ENCODE measurements around the gene COL6A2. TPM values are rescaled to one million over a fixed set of nuclear protein-coding genes. Genes with fewer than 3 reads are reported as not detected.

COL6A2 gene
- polyA plus RNA-seq, 1 of the 3 experiments (the other 2 are of a cell fraction): 108 TPM

DNA sequence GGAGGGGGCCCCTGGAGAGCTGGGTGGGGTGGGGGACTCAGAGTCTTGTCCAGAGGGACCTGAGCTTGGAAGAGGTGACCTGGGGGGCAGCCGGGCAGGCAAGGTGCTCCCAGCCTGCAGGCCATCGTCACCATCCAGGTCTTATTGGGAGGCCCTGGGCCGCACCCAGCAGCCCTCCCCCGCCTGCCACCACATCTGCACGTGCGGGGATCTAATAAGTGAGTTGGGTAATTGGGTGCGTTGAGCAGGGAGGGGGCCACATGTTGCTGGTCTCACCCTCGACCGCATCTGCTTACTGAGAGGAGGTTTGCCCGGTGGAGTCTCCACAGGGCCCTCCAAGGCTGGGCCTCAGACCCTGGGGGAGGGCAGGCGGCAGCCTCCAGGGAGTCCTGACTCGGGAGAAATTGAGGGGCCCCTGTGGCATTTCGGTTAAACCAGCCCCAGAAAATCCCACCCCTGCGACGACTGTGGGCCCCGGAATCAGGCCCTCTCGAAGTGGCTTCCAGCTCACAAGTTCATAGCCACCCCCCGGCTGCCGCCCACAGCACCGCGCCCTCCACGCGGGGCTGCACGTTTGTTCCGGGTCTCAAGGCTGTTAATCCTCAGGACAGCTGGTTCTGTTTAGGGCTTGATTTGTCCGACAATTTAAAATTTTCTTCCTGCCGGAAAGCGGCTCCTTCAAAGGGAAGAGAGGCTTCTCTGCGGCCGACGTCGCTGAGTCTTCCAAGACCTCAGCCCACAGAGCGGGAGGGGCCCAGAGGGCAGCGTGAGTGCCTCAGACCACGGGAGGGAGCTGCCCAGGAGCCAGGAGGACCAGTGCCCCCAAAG is 14.7 kb upstream of the COL6A2 start:
- Histone ChIP-seq H3K4me1 (ENCODE audit: control insufficient read depth in 1 of 2, insufficient read depth in 2 of 2, low read depth in 1 of 2, low read length in 1 of 2) (peaks cover 17 to 38% of the 10 kb centered on the region in 2 experiments; a peak in 3 of 4 replicates), H3K27me3 (ENCODE audit: insufficient read depth) (no peaks in the 10 kb centered on the region), H3F3A (replicated peaks; ENCODE audit: insufficient read depth) (no peaks in the 10 kb centered on the region), H3K9me3 (no peaks in the 10 kb centered on the region), H3K9ac (no peak overlapping the region), H4K20me1 (ENCODE audit: insufficient read depth) (no peaks in the 10 kb centered on the region), H3K9me2 (no peaks in the 10 kb centered on the region), H3K4me2 (no peak overlapping the region), H2AFZ (ENCODE audit: low read depth) (no peak overlapping the region), H3K4me3 (ENCODE audit: low read depth in 2 of 2, low read length in 1 of 2) (no peak overlapping the region), H3K79me2 (ENCODE audit: insufficient read depth) (no peaks in the 10 kb centered on the region), H3K36me3 (replicated peaks in 1 of 2; ENCODE audit: control insufficient read depth in 1 of 2, insufficient read depth in 2 of 2, low read length in 1 of 2) (no peaks in the 10 kb centered on the region), H3K27ac (ENCODE audit: low read depth in 2 of 2, low read length in 1 of 2) (no peak overlapping the region)
- CTCF ChIA-PET: interaction anchor here (1.6 kb wide), 1 partner anchor 9 kb away, joined by 4 read pairs; no protein-coding TSS in a partner anchor
- 96% methylated on average over 14 of the region's 35 CpGs for WGBS (ENCODE audit: low lambda C conversion rate)
- POLR2A ChIA-PET: no interaction called here
- DNase-seq: no peak
- no peak for TF ChIP-seq RFX5 (IDR thresholded peaks at IDR 0.05; ENCODE audit: low read length)
- no peak for TF ChIP-seq FOXM1 (IDR thresholded peaks at IDR 0.05; ENCODE audit: low read depth)
- TF ChIP-seq, protein P1, sequence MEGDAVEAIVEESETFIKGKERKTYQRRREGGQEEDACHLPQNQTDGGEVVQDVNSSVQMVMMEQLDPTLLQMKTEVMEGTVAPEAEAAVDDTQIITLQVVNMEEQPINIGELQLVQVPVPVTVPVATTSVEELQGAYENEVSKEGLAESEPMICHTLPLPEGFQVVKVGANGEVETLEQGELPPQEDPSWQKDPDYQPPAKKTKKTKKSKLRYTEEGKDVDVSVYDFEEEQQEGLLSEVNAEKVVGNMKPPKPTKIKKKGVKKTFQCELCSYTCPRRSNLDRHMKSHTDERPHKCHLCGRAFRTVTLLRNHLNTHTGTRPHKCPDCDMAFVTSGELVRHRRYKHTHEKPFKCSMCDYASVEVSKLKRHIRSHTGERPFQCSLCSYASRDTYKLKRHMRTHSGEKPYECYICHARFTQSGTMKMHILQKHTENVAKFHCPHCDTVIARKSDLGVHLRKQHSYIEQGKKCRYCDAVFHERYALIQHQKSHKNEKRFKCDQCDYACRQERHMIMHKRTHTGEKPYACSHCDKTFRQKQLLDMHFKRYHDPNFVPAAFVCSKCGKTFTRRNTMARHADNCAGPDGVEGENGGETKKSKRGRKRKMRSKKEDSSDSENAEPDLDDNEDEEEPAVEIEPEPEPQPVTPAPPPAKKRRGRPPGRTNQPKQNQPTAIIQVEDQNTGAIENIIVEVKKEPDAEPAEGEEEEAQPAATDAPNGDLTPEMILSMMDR (IDR thresholded peaks at IDR 0.05): no peak
- TF ChIP-seq RCOR1 (IDR thresholded peaks at IDR 0.05; ENCODE audit: low read length): no peak
- no peak for TF ChIP-seq EZH2phosphoT487 (IDR thresholded peaks at IDR 0.05; ENCODE audit: borderline replicate concordance, low read depth)
- TF ChIP-seq USF1 (IDR thresholded peaks at IDR 0.05; ENCODE audit: borderline replicate concordance, low read depth): no peak
- no peak for TF ChIP-seq RAD21 (IDR thresholded peaks at IDR 0.05; ENCODE audit: low read length)
- TF ChIP-seq MAX (IDR thresholded peaks at IDR 0.05; ENCODE audit: low read depth): no peak
- TF ChIP-seq MEF2A (IDR thresholded peaks at IDR 0.05; ENCODE audit: borderline replicate concordance, low read depth): no peak
- no peak for TF ChIP-seq FOSL2 (IDR thresholded peaks at IDR 0.05; ENCODE audit: borderline replicate concordance, low read depth)

DNA sequence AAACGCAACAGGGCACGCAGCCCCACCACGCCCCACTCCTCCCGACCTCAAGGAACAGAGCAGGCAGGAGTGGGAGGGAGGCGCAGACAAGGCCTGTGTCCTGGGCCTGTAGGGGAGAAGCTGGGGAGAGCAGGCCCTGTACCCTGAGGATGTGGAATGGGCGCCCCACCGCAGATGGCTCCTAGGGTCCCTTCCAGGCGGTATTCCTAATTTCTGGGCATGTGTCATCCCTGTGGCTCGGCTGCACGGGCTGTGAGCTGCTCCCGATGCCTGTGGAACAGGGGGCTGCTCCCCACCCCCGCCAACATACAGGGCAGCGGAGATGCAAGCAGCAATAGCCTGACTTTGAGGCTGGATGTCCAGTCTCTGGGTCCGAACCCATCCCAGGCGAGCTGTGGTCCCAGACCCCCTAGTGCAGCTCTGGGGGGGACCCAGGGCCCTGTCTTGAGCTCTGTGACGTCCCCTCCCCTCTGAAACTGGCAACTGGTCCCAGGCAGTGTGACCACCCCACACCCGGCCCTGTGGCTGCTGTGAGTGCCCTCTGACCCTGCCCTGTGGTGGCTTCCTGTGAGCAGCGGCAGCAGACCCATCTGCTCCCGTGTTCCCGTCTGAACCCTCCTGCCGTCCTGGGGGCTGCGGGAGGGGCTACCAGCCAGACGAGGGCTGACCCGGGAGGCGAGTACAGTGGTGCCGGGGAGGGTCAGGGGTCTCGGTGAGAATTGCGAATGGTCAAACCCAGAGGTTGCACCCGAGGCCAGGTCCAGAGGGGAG is 13.9 kb upstream of the COL6A2 start:
- Histone ChIP-seq H3K79me2 (ENCODE audit: insufficient read depth) (no peaks in the 10 kb centered on the region), H3K9me2 (no peaks in the 10 kb centered on the region), H3K4me3 (ENCODE audit: low read depth in 2 of 2, low read length in 1 of 2) (no peak overlapping the region), H3F3A (replicated peaks; ENCODE audit: insufficient read depth) (no peaks in the 10 kb centered on the region), H3K4me1 (ENCODE audit: control insufficient read depth in 1 of 2, insufficient read depth in 2 of 2, low read depth in 1 of 2, low read length in 1 of 2) (peaks cover 12 to 33% of the 10 kb centered on the region in 2 experiments; a peak in 3 of 4 replicates), H3K9me3 (no peaks in the 10 kb centered on the region), H3K4me2 (no peak overlapping the region), H3K9ac (no peak overlapping the region), H3K27ac (ENCODE audit: low read depth in 2 of 2, low read length in 1 of 2) (no peak overlapping the region), H4K20me1 (ENCODE audit: insufficient read depth) (no peaks in the 10 kb centered on the region), H3K27me3 (ENCODE audit: insufficient read depth) (no peaks in the 10 kb centered on the region), H2AFZ (ENCODE audit: low read depth) (no peak overlapping the region), H3K36me3 (replicated peaks in 1 of 2; ENCODE audit: control insufficient read depth in 1 of 2, insufficient read depth in 2 of 2, low read length in 1 of 2) (no peaks in the 10 kb centered on the region)
- no peak for DNase-seq
- ChIA-PET CTCF (interaction anchor here (1.6 kb wide), 1 partner anchor 8 kb away, joined by 4 read pairs; no protein-coding TSS in a partner anchor), POLR2A (no interaction called here)
- WGBS (ENCODE audit: low lambda C conversion rate): 92% methylated on average over 6 of the region's 29 CpGs
- TF ChIP-seq CHD2 (IDR thresholded peaks at IDR 0.05; ENCODE audit: low read length, partially characterized antibody): no peak
- no peak for TF ChIP-seq TAF1 (IDR thresholded peaks at IDR 0.05; ENCODE audit: borderline replicate concordance, low read depth, low read length)
- TF ChIP-seq, protein P1 (IDR thresholded peaks at IDR 0.05): no peak
- TF ChIP-seq EZH2phosphoT487 (IDR thresholded peaks at IDR 0.05; ENCODE audit: borderline replicate concordance, low read depth): no peak
- TF ChIP-seq RAD21 (IDR thresholded peaks at IDR 0.05; ENCODE audit: low read length): no peak
- TF ChIP-seq PBX3 (IDR thresholded peaks at IDR 0.05): no peak

Measured in SK-N-SH (cell line).